Spleen (tissue), 7 donors: ENCODE measurements around the gene AFF1.

ENCODE experiments used
- POLR2AphosphoS5 ChIP-seq, 3 donors: sonication (generic); formaldehyde crosslinking; IDR thresholded peaks; one replicate each; pipeline ENCODE4 v1.5.1; 2017; ENCODE audit warnings: antibody characterized with exemption in 3 of 3
- TF ChIP-seq, protein P1 (sequence below), 11 experiments: fragments of 200-600 bp in 7 of 11; fragments of 450-650 bp in 4 of 11; sonication (generic) in 4 of 11; IDR thresholded peaks in 8 of 11; conservative IDR thresholded peaks in 3 of 11; 1 replicate in 7 of 11; 2 replicates in 4 of 11; pipeline versions ENCODE4 v1.4.0 to v1.8.0; 2016 to 2021; ENCODE audit warnings: antibody characterized with exemption in 11 of 11, inconsistent platforms in 4 of 11, mild to moderate bottlenecking in 1 of 11
- donor health status: DM: no; HTN: no; CAD: no; lungs with moderate emphysema.
- donor health status: DM: no; HTN: no; CAD: no.
- donor health status: DM: no; HTN: no; CAD: no.

DNA sequence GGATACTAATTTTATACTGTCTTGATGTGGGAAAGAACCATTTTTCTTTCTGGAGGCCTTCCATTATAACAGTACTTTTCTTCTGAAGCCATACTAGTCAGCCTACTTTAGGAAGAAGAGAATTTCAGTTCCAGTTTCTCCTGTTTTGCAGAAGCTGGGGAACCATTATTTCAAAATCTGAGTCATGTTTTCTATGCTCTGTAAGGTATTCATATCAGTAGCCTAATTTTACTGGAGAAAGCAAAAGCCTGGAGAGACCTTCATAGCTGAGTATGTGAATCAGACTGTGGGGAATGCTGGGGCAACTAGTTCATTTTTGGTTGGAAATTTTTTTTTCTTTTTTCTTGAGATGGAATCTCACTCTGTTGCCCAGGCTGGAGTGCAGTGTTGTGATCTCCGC is 22.4 kb downstream of the AFF1 start:
- TF ChIP-seq POLR2AphosphoS5 (IDR thresholded peaks at IDR 0.05) = no peak
- TF ChIP-seq, protein P1, sequence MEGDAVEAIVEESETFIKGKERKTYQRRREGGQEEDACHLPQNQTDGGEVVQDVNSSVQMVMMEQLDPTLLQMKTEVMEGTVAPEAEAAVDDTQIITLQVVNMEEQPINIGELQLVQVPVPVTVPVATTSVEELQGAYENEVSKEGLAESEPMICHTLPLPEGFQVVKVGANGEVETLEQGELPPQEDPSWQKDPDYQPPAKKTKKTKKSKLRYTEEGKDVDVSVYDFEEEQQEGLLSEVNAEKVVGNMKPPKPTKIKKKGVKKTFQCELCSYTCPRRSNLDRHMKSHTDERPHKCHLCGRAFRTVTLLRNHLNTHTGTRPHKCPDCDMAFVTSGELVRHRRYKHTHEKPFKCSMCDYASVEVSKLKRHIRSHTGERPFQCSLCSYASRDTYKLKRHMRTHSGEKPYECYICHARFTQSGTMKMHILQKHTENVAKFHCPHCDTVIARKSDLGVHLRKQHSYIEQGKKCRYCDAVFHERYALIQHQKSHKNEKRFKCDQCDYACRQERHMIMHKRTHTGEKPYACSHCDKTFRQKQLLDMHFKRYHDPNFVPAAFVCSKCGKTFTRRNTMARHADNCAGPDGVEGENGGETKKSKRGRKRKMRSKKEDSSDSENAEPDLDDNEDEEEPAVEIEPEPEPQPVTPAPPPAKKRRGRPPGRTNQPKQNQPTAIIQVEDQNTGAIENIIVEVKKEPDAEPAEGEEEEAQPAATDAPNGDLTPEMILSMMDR (IDR thresholded peaks at IDR 0.05 in 8 of 11, conservative IDR thresholded peaks at IDR 0.05 in 3 of 11) = no peak
